Sigmoid colon (tissue), 7 donors: ENCODE data around the gene ST14. TPM values are rescaled to one million over a fixed set of nuclear protein-coding genes. Genes with fewer than 3 reads are reported as not detected.

Experiments
- DNase-seq: peaks from one replicate; pipeline ENCODE4 v3.0.0-alpha.2; 2019
- H3K27ac ChIP-seq, 4 donors: fragments of 200-600 bp; sonication (generic); one replicate each; pipeline ENCODE4 v1.5.1; 2016 to 2019; ENCODE audit warnings: mild to moderate bottlenecking in 1 of 4
- H3K27me3 ChIP-seq, 3 donors: fragments of 200-600 bp; sonication (generic); one replicate each; pipeline ENCODE4 v1.5.1; 2019; ENCODE audit warnings: mild to moderate bottlenecking in 1 of 3
- H3K36me3 ChIP-seq, 4 donors: fragments of 200-600 bp; sonication (generic); one replicate each; pipeline ENCODE4 v1.5.1; 2016 to 2019
- H3K4me1 ChIP-seq, 4 donors: fragments of 200-600 bp; sonication (generic); one replicate each; pipeline ENCODE4 v1.5.1; 2017 to 2019
- H3K4me3 ChIP-seq, 4 donors: fragments of 200-600 bp; sonication (generic); one replicate each; pipeline ENCODE4 v1.5.1; 2017 to 2019; ENCODE audit warnings: mild to moderate bottlenecking in 2 of 4, moderate library complexity in 1 of 4
- H3K9me3 ChIP-seq, 4 donors: fragments of 200-600 bp in 3 of 4; sonication (generic) in 3 of 4; one replicate each; pipeline versions ENCODE4 v1.5.1 to v1.6.1; 2013 to 2019
- EP300 ChIP-seq, 4 donors: sonication (generic); formaldehyde crosslinking; IDR thresholded peaks; one replicate each; pipeline ENCODE4 v1.6.1; 2017; ENCODE audit warnings: antibody characterized with exemption in 4 of 4
- POLR2A ChIP-seq, 2 donors: fragments of 450-650 bp; IDR thresholded peaks; one replicate each; pipeline ENCODE4 v1.6.1; 2016; ENCODE audit warnings: antibody characterized with exemption in 2 of 2, mild to moderate bottlenecking in 2 of 2, moderate library complexity in 2 of 2
- POLR2AphosphoS5 ChIP-seq, 4 donors: sonication (generic); formaldehyde crosslinking; IDR thresholded peaks; one replicate each; pipeline ENCODE4 v1.6.1; 2017; ENCODE audit warnings: antibody characterized with exemption in 4 of 4
- WGBS, 2 donors: extraction: QIAGEN DNeasy Blood & Tissue Kit; methylation state at CpG; one replicate each; pipeline ENCODE4 v1.1.7; 2013; 5-methylcytosine and 5-hydroxymethylcytosine counted together
- intact Hi-C: fragments of 100-400 bp; cut with DNase I; formaldehyde crosslinking; loops from one replicate; pipeline ENCODE4 v1.15.1; 2023
- polyA plus RNA-seq, 3 donors: library from polyadenylated mRNA; stranded (reverse); fragments of 200-250 nt; gene quantifications; one replicate each; pipeline ENCODE4 v1.2.3, GENCODE V29; 2013
- total RNA-seq, 4 donors: library from RNA; depleted of rRNA; stranded (reverse); fragments of >200 nt; gene quantifications; one replicate each; pipeline ENCODE4 v1.1.0, GENCODE V29; 2016
- TF ChIP-seq, protein P1 (sequence below), 4 experiments: fragments of 450-650 bp in 3 of 4; fragments of 200-600 bp in 1 of 4; IDR thresholded peaks; one replicate each; pipeline ENCODE4 v1.5.1; 2016 to 2019; ENCODE audit warnings: antibody characterized with exemption in 4 of 4, mild to moderate bottlenecking in 3 of 4, moderate library complexity in 2 of 4
- donor health status: healthy with polysubstance abuse.
- donor health status: Bipolar disorder and iron deficiency.
- donor health status: healthy.

The ST14 gene
- total and polyA plus RNA-seq, 7 donors, result 1.8 to 324 (median 5.1) TPM

DNA sequence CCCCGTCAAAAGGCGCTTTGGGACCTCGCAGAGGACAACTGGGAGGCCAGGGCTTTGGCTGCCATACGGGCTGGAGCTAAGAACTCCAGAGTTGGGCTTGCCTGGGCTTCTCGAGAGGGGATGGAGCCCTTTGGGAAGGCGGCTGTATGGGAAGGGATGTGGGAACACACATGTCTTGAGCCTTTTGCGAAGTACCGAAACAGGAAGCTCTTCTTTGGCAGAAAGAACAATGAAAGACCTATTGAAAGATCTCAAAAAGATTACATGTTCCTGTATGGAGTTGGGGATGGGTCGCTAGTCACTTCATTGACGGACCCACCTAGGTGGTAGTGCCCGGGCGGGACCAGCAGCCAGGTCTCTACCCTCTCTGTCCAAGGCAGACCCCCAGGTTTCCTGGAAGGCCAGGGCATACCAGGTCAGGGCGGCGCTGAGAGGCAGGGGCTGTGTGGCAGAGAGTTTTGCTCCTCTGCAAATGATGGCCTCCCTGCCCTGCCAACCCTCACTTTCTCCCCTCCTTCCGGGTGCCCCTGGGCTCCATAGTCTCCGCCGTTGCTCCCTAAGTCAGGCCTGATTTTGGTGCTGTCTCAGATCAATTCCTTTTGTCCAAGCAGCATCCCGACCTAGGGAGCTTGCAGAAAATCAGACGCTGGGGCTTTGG is 1.0 kb downstream of the ST14 start:
- Histone ChIP-seq H3K27ac (peak overlapping the region in 1 of 4 donors; percentile 49), H3K27me3 (peaks cover 12 to 46% (median 21%) of the 10 kb centered on the region in 3 donors), H3K9me3 (no peaks in the 10 kb centered on the region), H3K36me3 (no peaks in the 10 kb centered on the region), H3K4me3 (peak overlapping the region in 3 of 4 donors; percentile 36 to 40 (median 40)), H3K4me1 (peaks cover 0 to 14% (median 12%) of the 10 kb centered on the region in 4 donors)
- no peak for TF ChIP-seq POLR2A (IDR thresholded peaks at IDR 0.05)
- TF ChIP-seq, protein P1, sequence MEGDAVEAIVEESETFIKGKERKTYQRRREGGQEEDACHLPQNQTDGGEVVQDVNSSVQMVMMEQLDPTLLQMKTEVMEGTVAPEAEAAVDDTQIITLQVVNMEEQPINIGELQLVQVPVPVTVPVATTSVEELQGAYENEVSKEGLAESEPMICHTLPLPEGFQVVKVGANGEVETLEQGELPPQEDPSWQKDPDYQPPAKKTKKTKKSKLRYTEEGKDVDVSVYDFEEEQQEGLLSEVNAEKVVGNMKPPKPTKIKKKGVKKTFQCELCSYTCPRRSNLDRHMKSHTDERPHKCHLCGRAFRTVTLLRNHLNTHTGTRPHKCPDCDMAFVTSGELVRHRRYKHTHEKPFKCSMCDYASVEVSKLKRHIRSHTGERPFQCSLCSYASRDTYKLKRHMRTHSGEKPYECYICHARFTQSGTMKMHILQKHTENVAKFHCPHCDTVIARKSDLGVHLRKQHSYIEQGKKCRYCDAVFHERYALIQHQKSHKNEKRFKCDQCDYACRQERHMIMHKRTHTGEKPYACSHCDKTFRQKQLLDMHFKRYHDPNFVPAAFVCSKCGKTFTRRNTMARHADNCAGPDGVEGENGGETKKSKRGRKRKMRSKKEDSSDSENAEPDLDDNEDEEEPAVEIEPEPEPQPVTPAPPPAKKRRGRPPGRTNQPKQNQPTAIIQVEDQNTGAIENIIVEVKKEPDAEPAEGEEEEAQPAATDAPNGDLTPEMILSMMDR (IDR thresholded peaks at IDR 0.05), result no peak
- no peak for TF ChIP-seq EP300 (IDR thresholded peaks at IDR 0.05)
- no peak for TF ChIP-seq POLR2AphosphoS5 (IDR thresholded peaks at IDR 0.05)
- no peak for DNase-seq
- 9 to 35% methylated on average over 19 of the region's 19 CpGs for WGBS, 2 donors
- intact Hi-C loops, result no loop called here

- WGBS, 2 donors, result 13 to 54% methylated on average over 11 of the region's 11 CpGs
- no peaks in the 10 kb centered on the region for H3K36me3 ChIP-seq
- no peak overlapping the region for H3K27ac ChIP-seq
- no peak for DNase-seq
- no peaks in the 10 kb centered on the region for H3K9me3 ChIP-seq
- H3K4me3 ChIP-seq, result no peak overlapping the region
- peaks cover 12 to 46% (median 21%) of the 10 kb centered on the region in 3 donors for H3K27me3 ChIP-seq
- intact Hi-C loops, result no loop called here
- TF ChIP-seq POLR2AphosphoS5 (IDR thresholded peaks at IDR 0.05) (no peak), EP300 (IDR thresholded peaks at IDR 0.05) (no peak), POLR2A (IDR thresholded peaks at IDR 0.05) (no peak)
- TF ChIP-seq, protein P1 (IDR thresholded peaks at IDR 0.05), result no peak
- H3K4me1 ChIP-seq, result peaks cover 0 to 14% (median 12%) of the 10 kb centered on the region in 4 donors
Observed at GRCh38 chr11:130161441-130162145, 2.0 kb downstream of the ST14 start.

- Histone ChIP-seq H3K27ac (no peak overlapping the region), H3K27me3 (peaks cover 12 to 46% (median 21%) of the 10 kb centered on the region in 3 donors), H3K9me3 (no peaks in the 10 kb centered on the region), H3K4me1 (peaks cover 0 to 14% (median 12%) of the 10 kb centered on the region in 4 donors), H3K4me3 (no peak overlapping the region), H3K36me3 (no peaks in the 10 kb centered on the region)
- DNase-seq, result no peak
- intact Hi-C loops, result no loop called here
- TF ChIP-seq, protein P1 (IDR thresholded peaks at IDR 0.05), result no peak
- 16 to 63% methylated on average over 5 of the region's 5 CpGs for WGBS, 2 donors
Observed at GRCh38 chr11:130162733-130163132, 3.2 kb downstream of the ST14 start.

- intact Hi-C loops, result no loop called here
- 9 to 42% methylated on average over 13 of the region's 13 CpGs for WGBS, 2 donors
- peaks cover 0 to 14% (median 12%) of the 10 kb centered on the region in 4 donors for H3K4me1 ChIP-seq
- peaks cover 12 to 45% (median 21%) of the 10 kb centered on the region in 3 donors for H3K27me3 ChIP-seq
- no peak overlapping the region for H3K27ac ChIP-seq
- no peaks in the 10 kb centered on the region for H3K9me3 ChIP-seq
- H3K4me3 ChIP-seq, result no peak overlapping the region
- H3K36me3 ChIP-seq, result no peaks in the 10 kb centered on the region
- DNase-seq, result no peak
- TF ChIP-seq, protein P1 (IDR thresholded peaks at IDR 0.05), result no peak
- TF ChIP-seq POLR2AphosphoS5 (IDR thresholded peaks at IDR 0.05) (no peak), EP300 (IDR thresholded peaks at IDR 0.05) (no peak), POLR2A (IDR thresholded peaks at IDR 0.05) (no peak)
Observed at GRCh38 chr11:130163346-130164220, 4.0 kb downstream of the ST14 start.
